Tibial artery (tissue), 4 donors: ENCODE data around the gene PLXNA4.

ENCODE experiments used
- DNase-seq, 2 donors: peaks; one replicate each; pipeline ENCODE4 v3.0.0-alpha.2; 2019
- H3K27ac ChIP-seq, 2 donors: fragments of 200-600 bp; sonication (generic) in 1 of 2; 1 replicate in 1 of 2; 2 replicates in 1 of 2; pipeline ENCODE4 v1.5.1; 2018 to 2019; ENCODE audit warnings: mild to moderate bottlenecking in 1 of 2
- H3K27me3 ChIP-seq, 2 donors: fragments of 200-600 bp; sonication (generic) in 1 of 2; one replicate each; pipeline versions ENCODE4 v1.5.1 to v1.6.0; 2016 to 2019
- H3K36me3 ChIP-seq, 3 donors: fragments of 200-600 bp; sonication (generic) in 2 of 3; one replicate each; pipeline ENCODE4 v1.5.1; 2016 to 2019; ENCODE audit warnings: mild to moderate bottlenecking in 2 of 3
- H3K4me1 ChIP-seq, 4 donors: fragments of 200-600 bp; sonication (generic) in 2 of 4; 1 replicate in 3 of 4; 2 replicates in 1 of 4; pipeline ENCODE4 v1.5.1; 2016 to 2019
- H3K4me3 ChIP-seq, 2 donors: fragments of 200-600 bp; sonication (generic) in 1 of 2; 1 replicate in 1 of 2; 2 replicates in 1 of 2; pipeline ENCODE4 v1.5.1; 2018 to 2019; ENCODE audit warnings: mild to moderate bottlenecking in 2 of 2
- H3K9me3 ChIP-seq, 3 donors: fragments of 200-600 bp; sonication (generic) in 1 of 3; one replicate each; pipeline ENCODE4 v1.5.1; 2016 to 2019
- CTCF ChIP-seq, 2 experiments: fragments of 200-600 bp in 1 of 2; fragments of 450-650 bp in 1 of 2; IDR thresholded peaks; one replicate each; pipeline ENCODE4 v1.5.1; 2017 to 2019; ENCODE audit warnings: antibody characterized with exemption in 2 of 2, mild to moderate bottlenecking in 1 of 2, moderate library complexity in 1 of 2
- intact Hi-C: fragments of 100-400 bp; cut with DNase I; formaldehyde crosslinking; loops from one replicate; pipeline ENCODE4 v1.15.0; 2023; ENCODE audit warnings: low total_unique reads

The PLXNA4 gene

GRCh38 chr7:132261327-132262159 lies 314.7 kb downstream of the PLXNA4 start:
- no peak overlapping the region for H3K4me3 ChIP-seq
- H3K36me3 ChIP-seq = no peaks in the 10 kb centered on the region
- intact Hi-C loops = no loop called here
- TF ChIP-seq CTCF (IDR thresholded peaks at IDR 0.05) = no peak
- no peaks in the 10 kb centered on the region for H3K27me3 ChIP-seq
- H3K4me1 ChIP-seq = peaks cover 0 to 2% (median 0%) of the 10 kb centered on the region in 4 donors
- no peak overlapping the region for H3K27ac ChIP-seq
- no peak for DNase-seq
- H3K9me3 ChIP-seq = no peaks in the 10 kb centered on the region

- no peak for DNase-seq
- no peak for TF ChIP-seq CTCF (IDR thresholded peaks at IDR 0.05)
- intact Hi-C loops = no loop called here
- Histone ChIP-seq H3K36me3 (no peaks in the 10 kb centered on the region), H3K9me3 (no peaks in the 10 kb centered on the region), H3K4me1 (peaks cover 0 to 9% (median 2%) of the 10 kb centered on the region in 4 donors), H3K4me3 (no peak overlapping the region), H3K27me3 (no peaks in the 10 kb centered on the region), H3K27ac (no peak overlapping the region)
Observed at GRCh38 chr7:132258231-132258630, 318.0 kb downstream of the PLXNA4 start.

GRCh38 chr7:132257253-132257652 lies 319.0 kb downstream of the PLXNA4 start:
- no peak for DNase-seq
- H3K27me3 ChIP-seq = no peaks in the 10 kb centered on the region
- H3K9me3 ChIP-seq = no peaks in the 10 kb centered on the region
- no peak for TF ChIP-seq CTCF (IDR thresholded peaks at IDR 0.05)
- H3K4me1 ChIP-seq = peaks cover 0 to 9% (median 2%) of the 10 kb centered on the region in 4 donors
- H3K36me3 ChIP-seq = no peaks in the 10 kb centered on the region
- no peak overlapping the region for H3K4me3 ChIP-seq
- no peak overlapping the region for H3K27ac ChIP-seq
- intact Hi-C loops = no loop called here

GRCh38 chr7:132256721-132257212 lies 319.5 kb downstream of the PLXNA4 start:
- Histone ChIP-seq H3K9me3 (no peaks in the 10 kb centered on the region), H3K4me1 (peaks cover 0 to 9% (median 4%) of the 10 kb centered on the region in 4 donors), H3K27ac (no peak overlapping the region), H3K4me3 (no peak overlapping the region), H3K27me3 (no peaks in the 10 kb centered on the region), H3K36me3 (no peaks in the 10 kb centered on the region)
- intact Hi-C loops = no loop called here
- no peak for TF ChIP-seq CTCF (IDR thresholded peaks at IDR 0.05)
- no peak for DNase-seq

- H3K36me3 ChIP-seq = no peaks in the 10 kb centered on the region
- H3K9me3 ChIP-seq = no peaks in the 10 kb centered on the region
- H3K27me3 ChIP-seq = no peaks in the 10 kb centered on the region
- H3K4me1 ChIP-seq = peaks cover 0 to 15% (median 11%) of the 10 kb centered on the region in 4 donors
- no peak overlapping the region for H3K27ac ChIP-seq
- DNase-seq = no peak
- H3K4me3 ChIP-seq = no peak overlapping the region
- TF ChIP-seq CTCF (IDR thresholded peaks at IDR 0.05) = no peak
- intact Hi-C loops = no loop called here
Observed at GRCh38 chr7:132255898-132256297, 320.4 kb downstream of the PLXNA4 start.
